Hematopoietic multipotent progenitor cell treated with erythropoietin and hydrocortisone succinate and interleukin-3 and kit ligand, for 17 days (in vitro differentiated cells): Measurements from ENCODE around the gene SLC35F3.
"Not testable (repeated sequence)": the region's sequence is repeated elsewhere in the genome, so short reads cannot be mapped to it uniquely, and the experiment has no call there.

ENCODE experiments used
- DNase-seq: peaks from one replicate; pipeline ENCODE4 v3.0.0-alpha.2; 2015; ENCODE audit warnings: low spot score

SLC35F3 gene

DNA sequence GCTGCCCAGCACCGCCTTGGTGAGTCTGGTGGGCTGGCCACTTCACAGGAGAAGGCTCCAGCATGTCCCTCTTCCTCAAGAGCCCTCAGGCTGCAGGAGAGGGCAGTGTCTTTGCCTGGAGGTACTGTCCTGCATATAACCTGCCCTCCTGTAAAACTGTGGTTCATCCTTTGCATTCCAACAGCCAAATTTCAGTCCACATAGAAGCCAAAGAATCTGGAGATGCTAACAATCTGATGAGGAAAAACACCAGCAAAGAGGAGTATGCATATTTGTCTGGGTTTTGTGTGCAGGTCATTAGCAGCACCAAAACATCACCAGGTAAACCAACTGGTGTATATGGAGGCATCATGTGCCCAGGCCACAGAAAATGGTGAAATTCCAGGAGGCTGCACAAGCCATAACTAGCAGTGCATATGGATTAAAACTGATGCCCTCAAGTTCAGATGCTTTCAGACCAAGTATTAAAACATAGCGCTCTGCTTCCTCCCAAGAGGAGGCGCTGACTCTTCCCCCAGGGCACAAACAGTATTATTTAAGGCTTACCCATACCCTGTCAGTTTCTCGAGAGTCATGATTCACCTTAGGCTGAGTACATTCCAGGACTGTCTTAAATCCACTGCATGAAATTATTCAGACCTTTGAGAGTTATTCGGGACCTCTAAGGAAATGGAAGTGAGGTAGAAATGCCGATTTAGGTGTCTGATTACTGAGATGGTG, 318.2 kb downstream of the SLC35F3 start:
- DNase-seq: no peak

- no peak for DNase-seq
These were observed 321.8 kb downstream of the SLC35F3 start for GRCh38 chr1:234226113-234226818.

- DNase-seq: no peak
These were observed 322.3 kb downstream of the SLC35F3 start for GRCh38 chr1:234226819-234227165.

GRCh38 chr1:234229581-234230387, 325.3 kb downstream of the SLC35F3 start:
- DNase-seq: no peak

DNA sequence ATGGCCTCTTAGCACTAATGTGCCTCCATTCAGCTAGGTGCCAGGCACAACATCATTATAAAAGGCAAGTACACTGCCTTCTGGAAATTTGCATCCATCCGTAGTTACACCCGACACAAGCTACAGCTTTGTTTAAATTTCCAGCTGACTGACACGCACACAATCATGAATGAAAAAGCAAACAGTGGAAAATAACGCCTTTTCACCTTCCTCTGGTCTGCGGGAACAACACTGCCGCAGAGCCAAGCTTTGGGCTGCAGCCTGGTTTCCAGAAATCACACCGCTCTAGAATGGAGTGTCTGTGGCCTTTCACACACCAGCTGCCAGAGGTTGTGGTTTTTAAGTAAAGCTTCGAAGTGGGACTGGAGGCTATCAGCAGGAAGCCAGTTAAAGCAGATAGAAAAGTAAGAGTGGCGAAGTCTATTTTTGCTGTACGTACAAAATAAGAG, 326.0 kb downstream of the SLC35F3 start:
- DNase-seq: no peak

DNA sequence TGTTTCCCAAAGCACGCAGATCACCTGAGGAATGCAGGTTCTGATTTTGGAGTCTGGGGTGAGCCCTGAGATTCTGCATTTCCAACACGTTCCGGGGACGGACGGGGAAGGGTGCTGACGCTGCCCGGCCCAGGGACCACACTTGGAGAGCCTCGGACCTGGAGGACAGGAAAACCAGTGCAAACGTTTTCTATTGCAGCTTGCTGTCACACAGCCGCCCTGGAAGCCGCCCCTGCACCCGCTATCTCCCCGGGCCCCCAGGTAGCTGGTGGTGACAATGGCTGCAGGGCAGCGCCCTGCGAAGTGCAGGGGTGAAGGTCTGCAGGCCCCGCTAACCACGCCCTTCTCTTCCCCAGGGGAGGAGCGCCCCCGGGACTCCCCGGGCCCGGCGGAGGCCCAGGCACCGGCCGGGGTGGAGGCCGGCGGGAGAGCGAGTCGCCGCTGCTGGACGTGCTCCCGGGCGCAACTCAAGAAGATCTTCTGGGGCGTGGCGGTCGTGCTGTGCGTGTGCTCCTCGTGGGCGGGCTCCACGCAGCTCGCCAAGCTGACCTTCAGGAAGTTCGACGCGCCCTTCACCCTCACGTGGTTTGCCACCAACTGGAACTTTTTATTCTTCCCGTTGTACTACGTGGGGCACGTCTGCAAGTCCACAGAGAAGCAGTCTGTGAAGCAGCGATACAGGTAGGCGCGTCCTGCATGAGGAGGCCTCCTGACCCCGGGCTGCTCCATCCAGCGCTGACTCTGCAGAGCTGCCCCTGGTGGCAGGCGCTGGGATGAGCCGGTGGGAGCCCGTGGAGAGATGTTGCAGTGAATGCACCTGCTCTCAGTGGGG, 326.8 kb downstream of the SLC35F3 start:
- no peak for DNase-seq

DNA sequence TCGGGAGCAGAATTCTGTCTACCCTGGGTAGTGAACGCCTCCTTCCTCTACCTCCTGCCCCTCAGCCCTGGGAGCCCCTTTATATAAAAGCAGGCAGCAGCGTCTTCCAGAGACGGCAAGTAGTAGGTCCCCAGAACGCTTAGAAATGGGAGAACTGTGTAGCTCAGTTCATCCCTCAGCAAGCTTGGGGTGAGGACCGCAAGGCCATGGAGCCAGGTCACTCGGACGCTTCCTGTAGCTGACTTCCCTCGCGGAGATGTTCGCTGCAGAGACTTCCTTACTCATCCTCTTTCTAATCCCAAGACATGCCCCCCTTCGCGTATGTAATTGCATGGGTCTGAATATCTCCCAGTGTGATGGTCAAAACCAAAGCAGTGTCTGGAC, 327.4 kb downstream of the SLC35F3 start:
- DNase-seq: no peak

DNA sequence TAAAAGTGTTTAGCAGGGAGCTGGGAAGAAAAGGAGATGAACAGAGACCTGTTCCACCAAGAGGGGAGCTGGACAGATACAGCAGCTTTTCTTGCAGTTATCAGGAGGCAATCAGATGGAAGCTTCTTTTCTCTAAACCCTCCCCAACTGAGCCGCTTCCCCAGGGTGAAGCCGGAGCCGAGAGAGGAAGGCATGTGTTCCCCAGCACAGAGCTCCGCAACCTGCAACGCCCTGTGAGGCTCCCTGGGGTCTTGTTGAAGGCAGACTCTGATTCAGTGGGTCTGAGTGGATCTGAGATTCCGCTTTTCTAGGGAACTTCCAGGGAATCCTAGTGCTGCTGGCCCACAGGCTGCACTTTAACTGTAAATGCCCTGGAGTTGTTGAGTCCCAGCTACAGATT, 329.7 kb downstream of the SLC35F3 start:
- DNase-seq: no peak

GRCh38 chr1:234235434-234235881, 331.0 kb downstream of the SLC35F3 start:
- DNase-seq: no peak

- DNase-seq: no peak
These were observed 332.9 kb downstream of the SLC35F3 start for GRCh38 chr1:234237393-234237792.

DNA sequence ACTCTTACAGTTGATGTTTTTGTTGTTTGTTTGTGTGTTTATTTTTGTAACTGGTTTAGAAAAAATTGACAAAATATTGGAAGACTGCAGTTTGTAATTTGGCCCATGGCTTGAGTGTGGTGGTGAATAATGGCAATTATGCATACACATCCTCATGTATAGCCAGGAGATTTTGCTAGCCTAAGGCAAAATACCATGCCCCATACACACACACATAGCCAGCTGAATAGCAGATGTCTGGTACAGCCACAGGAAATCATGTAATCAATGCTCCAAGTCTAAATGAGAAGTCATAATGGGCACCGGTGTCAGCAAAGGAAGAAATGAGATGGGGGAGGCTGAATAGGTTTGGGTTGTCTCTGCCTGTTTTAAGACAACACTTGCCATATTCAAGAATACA, 333.6 kb downstream of the SLC35F3 start:
- DNase-seq: no peak

DNA sequence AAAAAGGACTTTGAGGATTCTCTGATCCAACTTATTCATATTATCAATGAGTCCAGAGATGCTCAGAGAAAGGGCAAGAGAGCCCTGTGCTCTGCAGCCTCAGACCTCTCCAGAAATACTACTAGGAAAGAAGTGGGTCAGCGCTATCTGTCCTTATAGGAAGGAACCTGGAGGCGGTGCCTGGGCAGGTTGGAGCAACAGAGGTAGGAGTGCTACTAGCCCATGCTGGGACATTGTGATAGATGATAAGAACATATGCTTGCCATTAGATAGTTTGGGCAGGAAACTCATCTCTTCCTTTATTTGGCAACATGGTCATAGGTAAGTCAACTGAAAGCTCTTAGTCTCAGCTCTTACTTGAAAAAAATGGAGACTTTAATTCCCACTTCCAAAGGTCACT, 335.0 kb downstream of the SLC35F3 start:
- DNase-seq: no peak

- no peak for DNase-seq
These were observed 335.5 kb downstream of the SLC35F3 start for GRCh38 chr1:234239936-234240335.

DNA sequence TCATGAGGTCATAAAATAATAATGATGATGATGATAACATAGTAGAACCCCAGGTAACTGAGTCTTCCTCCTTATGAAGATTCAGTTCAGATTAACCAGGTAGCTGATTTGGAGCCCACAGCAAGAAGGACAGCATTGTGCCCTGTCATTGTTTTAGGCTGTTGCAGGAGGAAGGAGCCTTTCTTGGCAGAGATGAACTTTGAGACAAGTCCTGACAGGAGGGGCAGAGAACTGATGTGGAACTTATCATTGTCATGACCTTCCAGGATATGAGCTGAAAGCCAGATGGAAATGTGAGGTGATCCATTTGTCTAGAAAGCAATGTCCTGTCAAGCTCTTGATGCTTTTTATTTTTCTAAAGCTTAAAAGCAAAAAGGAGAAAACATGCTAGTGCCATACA, 336.2 kb downstream of the SLC35F3 start:
- no peak for DNase-seq

DNA sequence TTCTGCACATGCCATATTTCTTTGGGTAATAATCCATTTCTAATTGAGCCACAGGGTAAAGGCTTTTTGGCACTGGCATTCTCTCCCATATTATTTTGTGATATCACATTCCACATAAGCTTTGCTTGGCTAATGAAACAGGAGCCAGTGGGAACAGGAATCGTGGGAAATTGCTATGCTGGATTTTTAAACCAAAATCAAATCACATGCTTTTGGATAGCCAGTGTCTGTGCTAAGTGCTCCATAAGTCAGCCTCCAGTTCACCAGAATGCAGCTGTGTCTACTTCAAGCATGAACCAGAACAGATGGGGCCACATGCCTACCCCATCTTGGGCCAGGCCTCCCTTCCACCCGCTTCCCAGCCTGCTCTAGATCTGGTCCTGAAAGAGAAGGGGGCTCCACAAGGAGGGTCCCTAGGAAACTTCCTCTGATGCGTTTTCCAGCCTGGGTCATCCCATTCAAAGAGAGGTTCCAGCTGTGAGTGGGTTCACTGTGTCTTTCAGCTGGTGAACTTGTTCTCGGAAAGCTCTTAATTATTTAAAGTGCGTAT, 337.5 kb downstream of the SLC35F3 start:
- DNase-seq: no peak

DNA sequence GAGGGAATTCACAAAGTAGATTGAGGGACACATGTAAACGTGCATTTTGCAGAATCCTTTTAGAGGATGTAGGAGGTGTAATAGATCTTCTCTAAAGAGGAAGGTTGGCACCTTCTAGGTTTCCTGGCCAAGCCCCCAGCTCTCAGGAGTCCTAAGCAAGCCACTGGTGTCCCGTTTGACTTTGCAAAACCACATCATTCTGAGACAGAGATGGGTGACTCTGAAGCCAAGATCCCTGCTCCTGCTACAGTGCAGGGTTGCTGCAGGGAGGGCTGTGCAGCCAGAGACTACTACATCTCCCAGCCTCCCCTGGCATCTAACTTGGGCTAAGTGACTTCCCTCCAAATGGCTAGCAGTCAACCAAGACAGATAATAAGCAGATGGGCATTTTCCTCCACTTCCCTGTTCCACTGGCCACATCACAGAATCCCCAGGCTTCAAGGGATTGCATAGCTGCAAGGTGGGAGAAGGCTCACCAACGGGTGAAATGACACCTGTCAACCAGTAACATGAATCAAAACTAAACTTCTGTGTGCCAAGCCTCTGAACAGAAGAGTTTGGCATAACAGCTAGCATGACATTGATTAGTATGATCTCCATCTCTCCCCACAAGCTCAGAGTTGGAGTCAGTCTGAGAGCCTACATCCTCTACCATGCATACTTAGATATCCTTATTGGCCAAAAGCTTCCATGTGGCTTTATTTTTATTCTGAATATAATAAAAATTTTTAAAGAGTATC, 339.2 kb downstream of the SLC35F3 start:
- no peak for DNase-seq

- DNase-seq: no peak
These were observed 340.0 kb downstream of the SLC35F3 start for GRCh38 chr1:234244482-234244881.

- DNase-seq: no peak
These were observed 342.2 kb downstream of the SLC35F3 start for GRCh38 chr1:234246638-234247116.

DNA sequence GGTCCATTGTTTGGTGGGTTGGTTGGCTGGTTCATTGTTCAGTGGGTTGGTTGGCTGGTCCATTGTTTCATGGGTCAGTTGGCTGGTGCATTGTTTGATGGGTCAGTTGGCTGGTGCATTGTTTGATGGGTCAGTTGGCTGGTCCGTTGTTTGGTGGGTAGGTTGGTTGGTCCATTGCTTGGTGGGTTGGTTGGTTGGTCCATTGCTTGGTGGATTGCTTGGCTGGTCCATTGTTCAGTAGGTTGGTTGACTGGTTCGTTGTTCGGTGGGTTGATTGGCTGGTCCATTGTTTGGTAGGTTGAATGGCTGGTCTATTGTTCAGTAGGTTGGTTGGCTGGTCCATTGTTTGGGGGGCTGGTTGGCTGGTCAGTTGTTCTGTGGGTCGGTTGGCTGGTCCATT, 343.3 kb downstream of the SLC35F3 start:
- not testable (repeated sequence) for DNase-seq

GRCh38 chr1:234250747-234251146, 346.3 kb downstream of the SLC35F3 start:
- no peak for DNase-seq

GRCh38 chr1:234253732-234254131, 349.3 kb downstream of the SLC35F3 start:
- no peak for DNase-seq
